AG04450 (cell line): ENCODE results near the gene CBLN3. TPM values are rescaled to one million over a fixed set of nuclear protein-coding genes. Genes with fewer than 3 reads are reported as not detected.

ENCODE experiments used
- CTCF ChIA-PET: fragments of 300-600, 350-600 bp; formaldehyde crosslinking; extraction: SDS; loops from one replicate; lab custom pipeline; 2022; ENCODE audit warnings: antibody characterized with exemption, inconsistent platforms; lab: Charles Lee
- POLR2A ChIA-PET: fragments of 350-600 bp; formaldehyde crosslinking; extraction: SDS; loops from one replicate; lab custom pipeline; 2021; ENCODE audit warnings: antibody characterized with exemption, inconsistent platforms; lab: Yijun Ruan, JAX
- DNase-seq: peaks from one replicate; pipeline ENCODE4 v3.0.0-alpha.2; 2011; ENCODE audit warnings: low read depth, low spot score
- H3K27ac ChIP-seq: one replicate; pipeline ENCODE4 v1.5.1; 2012; ENCODE audit warnings: low read depth, low read length, control low read depth
- H3K27me3 ChIP-seq: one replicate; pipeline ENCODE4 v1.6.0; 2012; ENCODE audit warnings: low read length; ENCODE audit not compliant: control insufficient read depth, insufficient read depth
- H3K4me3 ChIP-seq: 2 replicates; pipeline ENCODE4 v1.5.1; 2011; ENCODE audit warnings: mild to moderate bottlenecking, low read depth, low read length, control low read depth
- H3K9me3 ChIP-seq: 2 replicates; pipeline ENCODE4 v1.5.1; 2012; ENCODE audit warnings: low read length; ENCODE audit not compliant: control insufficient read depth, insufficient read depth
- CTCF ChIP-seq: IDR thresholded peaks from 2 replicates; pipeline ENCODE4 v1.5.1; 2011; ENCODE audit warnings: low read depth, low read length, control low read depth, inconsistent platforms
- polyA plus RNA-seq: library from polyadenylated mRNA; depleted of rRNA; stranded (reverse); fragments of >200 nt; gene quantifications from 2 replicates; pipeline ENCODE4 v1.2.3, GENCODE V29; 2011

CBLN3 gene
- polyA plus RNA-seq, 1 experiment: 1.8 TPM

- H3K9me3 ChIP-seq: no peaks in the 10 kb centered on the region; the same call in 1 of the 2 replicates
- DNase-seq: no peak
- H3K27ac ChIP-seq: no peak overlapping the region
- CTCF ChIA-PET: interaction anchor here (0.8 to 6.7 kb wide), 9 partner anchors 9 to 79 kb away, joined by 3 to 49 read pairs (median 3); partner anchors contain the start of genes ADCY4 and NYNRIN
- peak; percentile 77 for TF ChIP-seq CTCF
- peaks cover 6% of the 10 kb centered on the region for H3K27me3 ChIP-seq
- no peak overlapping the region for H3K4me3 ChIP-seq
- POLR2A ChIA-PET: no interaction called here
Measured at GRCh38 chr14:24411443-24412389, 17.8 kb downstream of the CBLN3 start.

- no peaks in the 10 kb centered on the region; the same call in 1 of the 2 replicates for H3K9me3 ChIP-seq
- ChIA-PET POLR2A (interaction anchor here (1.0 kb wide), 1 partner anchor 20 kb away, joined by 4 read pairs; the partner anchor contains the start of genes CBLN3 and KHNYN), CTCF (interaction anchor here (0.6 to 6.7 kb wide), 6 partner anchors 22 to 77 kb away, joined by 3 to 49 read pairs (median 8); partner anchors contain the start of gene ADCY4)
- H3K27me3 ChIP-seq: peaks cover 3% of the 10 kb centered on the region
- H3K4me3 ChIP-seq: no peak overlapping the region
- no peak for DNase-seq
- H3K27ac ChIP-seq: no peak overlapping the region
- no peak for TF ChIP-seq CTCF
Measured at GRCh38 chr14:24409956-24410355, 19.5 kb downstream of the CBLN3 start.

GRCh38 chr14:24409192-24409591 lies 20.3 kb downstream of the CBLN3 start:
- Histone ChIP-seq H3K27ac (no peak overlapping the region), H3K9me3 (no peaks in the 10 kb centered on the region), H3K4me3 (no peak overlapping the region), H3K27me3 (peaks cover 6% of the 10 kb centered on the region)
- ChIA-PET CTCF (interaction anchor here (1.6 to 6.7 kb wide), 3 partner anchors 23 to 76 kb away, joined by 7 to 49 read pairs (median 13); partner anchors contain the start of gene ADCY4), POLR2A (interaction anchor here (1.0 kb wide), 1 partner anchor 21 kb away, joined by 4 read pairs; the partner anchor contains the start of genes CBLN3 and KHNYN)
- no peak for TF ChIP-seq CTCF
- no peak for DNase-seq

- Histone ChIP-seq H3K27me3 (peaks cover 6% of the 10 kb centered on the region), H3K27ac (no peak overlapping the region), H3K9me3 (no peaks in the 10 kb centered on the region), H3K4me3 (no peak overlapping the region)
- ChIA-PET CTCF (interaction anchor here (1.6 to 6.7 kb wide), 4 partner anchors 23 to 76 kb away, joined by 7 to 49 read pairs (median 16); partner anchors contain the start of gene ADCY4), POLR2A (interaction anchor here (1.0 kb wide), 1 partner anchor 21 kb away, joined by 4 read pairs; the partner anchor contains the start of genes CBLN3 and KHNYN)
- DNase-seq: no peak
- TF ChIP-seq CTCF: no peak
Measured at GRCh38 chr14:24408764-24409163, 20.7 kb downstream of the CBLN3 start.
